ENCODE measurements around the gene GSN. TPM values are rescaled to one million over a fixed set of nuclear protein-coding genes. Genes with fewer than 3 reads are reported as not detected.

GSN gene
- total RNA-seq, 4 donors from 2014 or later: 2,362 to 3,466 (median 3,146) TPM

- H3K27ac ChIP-seq: no peak overlapping the region
- no peaks in the 10 kb centered on the region for H3K27me3 ChIP-seq
- TF ChIP-seq CTCF (IDR thresholded peaks at IDR 0.05) (no peak), POLR2AphosphoS5 (IDR thresholded peaks at IDR 0.05) (no peak), POLR2A (IDR thresholded peaks at IDR 0.05) (no peak), EP300 (IDR thresholded peaks at IDR 0.05) (no peak)
- WGBS, 2 donors (ENCODE audit: low coverage in 1 of 2): 100% methylated on average over 1 of the region's 2 CpGs; no CpG with 5 or more reads in 1 of the 2 donors
- ATAC-seq: no peak
- no peaks in the 10 kb centered on the region for H3K9me3 ChIP-seq
- peaks cover 0 to 5% (median 0%) of the 10 kb centered on the region in 3 donors for H3K4me1 ChIP-seq
- H3K4me3 ChIP-seq: no peak overlapping the region
- H3K36me3 ChIP-seq: no peaks in the 10 kb centered on the region
Observed at GRCh38 chr9:121221664-121222055, 46.3 kb upstream of the GSN start.

GRCh38 chr9:121222524-121223171 is 45.3 kb upstream of the GSN start:
- 50 to 67% methylated on average over 12 of the region's 12 CpGs for WGBS, 2 donors (ENCODE audit: low coverage in 1 of 2)
- no peak overlapping the region for H3K4me3 ChIP-seq
- H3K36me3 ChIP-seq: no peaks in the 10 kb centered on the region
- ATAC-seq: no peak
- H3K27me3 ChIP-seq: no peaks in the 10 kb centered on the region
- H3K9me3 ChIP-seq: no peaks in the 10 kb centered on the region
- no peak overlapping the region for H3K27ac ChIP-seq
- H3K4me1 ChIP-seq: peaks cover 0 to 5% (median 0%) of the 10 kb centered on the region in 3 donors
- TF ChIP-seq EP300 (IDR thresholded peaks at IDR 0.05) (no peak), CTCF (IDR thresholded peaks at IDR 0.05) (peak; percentile 60 to 85 (median 70)), POLR2AphosphoS5 (IDR thresholded peaks at IDR 0.05) (no peak)

GRCh38 chr9:121225240-121225639 is 42.7 kb upstream of the GSN start:
- Histone ChIP-seq H3K4me3 (no peak overlapping the region), H3K27me3 (no peaks in the 10 kb centered on the region), H3K4me1 (peaks cover 0 to 5% (median 0%) of the 10 kb centered on the region in 3 donors), H3K36me3 (no peaks in the 10 kb centered on the region), H3K27ac (no peak overlapping the region), H3K9me3 (no peaks in the 10 kb centered on the region)
- 57 to 61% methylated on average over 3 to 5 of the region's 5 CpGs for WGBS, 2 donors (ENCODE audit: low coverage in 1 of 2)
- TF ChIP-seq EP300 (IDR thresholded peaks at IDR 0.05) (no peak), CTCF (IDR thresholded peaks at IDR 0.05) (no peak), POLR2AphosphoS5 (IDR thresholded peaks at IDR 0.05) (no peak), POLR2A (IDR thresholded peaks at IDR 0.05) (no peak)
- ATAC-seq: no peak

- WGBS, 2 donors (ENCODE audit: low coverage in 1 of 2): 72 to 100% methylated on average over 1 to 2 of the region's 2 CpGs
- no peaks in the 10 kb centered on the region for H3K9me3 ChIP-seq
- H3K27me3 ChIP-seq: no peaks in the 10 kb centered on the region
- no peak for TF ChIP-seq CTCF (IDR thresholded peaks at IDR 0.05)
- no peak for TF ChIP-seq EP300 (IDR thresholded peaks at IDR 0.05)
- TF ChIP-seq POLR2AphosphoS5 (IDR thresholded peaks at IDR 0.05): no peak
- TF ChIP-seq POLR2A (IDR thresholded peaks at IDR 0.05): no peak
- no peak overlapping the region for H3K27ac ChIP-seq
- H3K4me3 ChIP-seq: no peak overlapping the region
- no peak for ATAC-seq
- H3K4me1 ChIP-seq: peaks cover 0 to 5% (median 0%) of the 10 kb centered on the region in 3 donors
- H3K36me3 ChIP-seq: no peaks in the 10 kb centered on the region
Observed at GRCh38 chr9:121226175-121226574, 41.8 kb upstream of the GSN start.

GRCh38 chr9:121227862-121228261 is 40.1 kb upstream of the GSN start:
- no peaks in the 10 kb centered on the region for H3K27me3 ChIP-seq
- ATAC-seq: no peak
- H3K36me3 ChIP-seq: no peaks in the 10 kb centered on the region
- H3K4me3 ChIP-seq: no peak overlapping the region
- no peak overlapping the region for H3K27ac ChIP-seq
- no peak for TF ChIP-seq POLR2A (IDR thresholded peaks at IDR 0.05)
- TF ChIP-seq EP300 (IDR thresholded peaks at IDR 0.05): no peak
- no peak for TF ChIP-seq POLR2AphosphoS5 (IDR thresholded peaks at IDR 0.05)
- TF ChIP-seq CTCF (IDR thresholded peaks at IDR 0.05): no peak
- WGBS, 2 donors (ENCODE audit: low coverage in 1 of 2): 58 to 81% methylated on average over 2 to 4 of the region's 4 CpGs
- H3K9me3 ChIP-seq: no peaks in the 10 kb centered on the region
- peaks cover 0 to under 1% (median 0%) of the 10 kb centered on the region in 3 donors for H3K4me1 ChIP-seq

Measured in gastroesophageal sphincter (tissue), 4 donors.